ENCODE data around the gene CADM2.

Gene CADM2

GRCh38 chr3:84961011-84961410 is 2.2 kb downstream of the CADM2 start:
- Histone ChIP-seq H3K9ac (ENCODE audit: insufficient read length) (no peak overlapping the region), H3K27ac (no peak overlapping the region), H3K4me3 (no peak overlapping the region), H3K9me3 (ENCODE audit: low read depth, low read length) (no peaks in the 10 kb centered on the region), H3K36me3 (ENCODE audit: insufficient read depth, low read length) (no peaks in the 10 kb centered on the region)
- no peak for DNase-seq (ENCODE audit: low read depth, low spot score)
- TF ChIP-seq EZH2 (IDR thresholded peaks at IDR 0.05), result no peak
- TF ChIP-seq FOXP2 (optimal IDR thresholded peaks at IDR 0.05; ENCODE audit: control extremely low read depth, extremely low read length, insufficient read depth), result no peak
- TF ChIP-seq POLR2AphosphoS5 (IDR thresholded peaks at IDR 0.05; ENCODE audit: borderline replicate concordance, low read depth, low read length), result no peak

DNA sequence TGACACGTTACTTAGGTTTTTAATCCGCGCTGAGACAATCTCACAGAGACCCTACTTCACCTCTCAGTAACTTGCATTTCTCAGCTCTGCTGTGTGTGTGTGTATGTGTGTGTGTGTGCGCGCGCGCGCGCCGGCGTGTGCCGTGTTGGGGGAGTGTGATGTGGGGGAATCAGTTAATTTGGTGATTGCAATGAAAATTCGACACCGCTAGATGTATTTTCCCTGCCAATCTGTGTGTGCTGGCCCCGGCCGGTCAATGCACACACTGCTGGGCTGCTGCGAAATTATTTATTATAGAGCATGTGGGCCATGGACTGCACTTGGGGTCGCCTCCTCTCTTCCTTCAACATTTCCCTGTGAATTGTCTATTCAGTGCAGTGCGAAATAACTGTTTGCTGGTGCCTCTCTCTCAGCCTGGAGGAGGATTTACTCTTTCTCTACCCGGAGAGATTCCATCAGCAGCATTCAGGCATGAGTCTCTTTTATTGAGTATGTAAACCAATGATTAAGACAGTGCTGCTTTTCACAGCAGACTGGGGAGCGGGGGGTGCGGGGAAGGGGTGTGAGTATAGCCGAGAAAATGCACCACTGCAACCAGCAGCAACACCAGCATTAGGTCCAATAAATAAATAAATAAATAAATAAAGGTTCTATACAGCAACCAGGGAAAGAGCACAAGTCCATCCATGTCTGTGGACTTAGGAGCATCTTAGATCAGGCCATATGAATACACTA is 2.9 kb downstream of the CADM2 start:
- Histone ChIP-seq H3K9ac (ENCODE audit: insufficient read length) (no peak overlapping the region), H3K27ac (no peak overlapping the region), H3K36me3 (ENCODE audit: insufficient read depth, low read length) (no peaks in the 10 kb centered on the region), H3K9me3 (ENCODE audit: low read depth, low read length) (no peaks in the 10 kb centered on the region), H3K4me3 (no peak overlapping the region)
- TF ChIP-seq EZH2 (IDR thresholded peaks at IDR 0.05), result no peak
- no peak for TF ChIP-seq FOXP2 (optimal IDR thresholded peaks at IDR 0.05; ENCODE audit: control extremely low read depth, extremely low read length, insufficient read depth)
- TF ChIP-seq POLR2AphosphoS5 (IDR thresholded peaks at IDR 0.05; ENCODE audit: borderline replicate concordance, low read depth, low read length), result no peak
- DNase-seq (ENCODE audit: low read depth, low spot score), result no peak

GRCh38 chr3:84962415-84962814 is 3.6 kb downstream of the CADM2 start:
- no peaks in the 10 kb centered on the region for H3K36me3 ChIP-seq (ENCODE audit: insufficient read depth, low read length)
- H3K9me3 ChIP-seq (ENCODE audit: low read depth, low read length), result no peaks in the 10 kb centered on the region
- no peak overlapping the region for H3K4me3 ChIP-seq
- no peak for DNase-seq (ENCODE audit: low read depth, low spot score)
- H3K9ac ChIP-seq (ENCODE audit: insufficient read length), result no peak overlapping the region
- no peak overlapping the region for H3K27ac ChIP-seq
- TF ChIP-seq EZH2 (IDR thresholded peaks at IDR 0.05) (no peak), POLR2AphosphoS5 (IDR thresholded peaks at IDR 0.05; ENCODE audit: borderline replicate concordance, low read depth, low read length) (no peak), FOXP2 (optimal IDR thresholded peaks at IDR 0.05; ENCODE audit: control extremely low read depth, extremely low read length, insufficient read depth) (no peak)

DNA sequence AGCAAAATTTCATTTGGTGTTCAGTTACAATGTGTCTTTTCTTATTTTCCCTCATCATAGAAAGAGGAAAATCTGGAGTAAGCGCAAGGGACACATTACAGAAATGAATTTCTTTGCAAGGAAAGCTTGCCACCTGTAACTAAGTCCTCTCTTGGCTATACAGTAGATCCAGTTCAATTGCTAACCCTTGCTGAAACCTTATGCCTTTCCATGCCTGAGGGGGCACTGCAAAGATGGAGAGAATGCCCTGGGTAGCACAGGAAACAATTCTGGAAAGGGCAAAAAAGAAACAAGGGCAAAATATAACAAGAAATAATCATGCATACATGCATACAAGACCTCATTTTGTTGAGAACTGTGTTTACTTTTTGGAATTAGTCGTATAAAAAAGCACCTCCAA is 4.3 kb downstream of the CADM2 start:
- no peak overlapping the region for H3K9ac ChIP-seq (ENCODE audit: insufficient read length)
- TF ChIP-seq POLR2AphosphoS5 (IDR thresholded peaks at IDR 0.05; ENCODE audit: borderline replicate concordance, low read depth, low read length), result no peak
- no peak for TF ChIP-seq EZH2 (IDR thresholded peaks at IDR 0.05)
- TF ChIP-seq FOXP2 (optimal IDR thresholded peaks at IDR 0.05; ENCODE audit: control extremely low read depth, extremely low read length, insufficient read depth), result no peak
- no peaks in the 10 kb centered on the region for H3K36me3 ChIP-seq (ENCODE audit: insufficient read depth, low read length)
- no peak overlapping the region for H3K27ac ChIP-seq
- DNase-seq (ENCODE audit: low read depth, low spot score), result no peak
- no peaks in the 10 kb centered on the region for H3K9me3 ChIP-seq (ENCODE audit: low read depth, low read length)
- no peak overlapping the region for H3K4me3 ChIP-seq

DNA sequence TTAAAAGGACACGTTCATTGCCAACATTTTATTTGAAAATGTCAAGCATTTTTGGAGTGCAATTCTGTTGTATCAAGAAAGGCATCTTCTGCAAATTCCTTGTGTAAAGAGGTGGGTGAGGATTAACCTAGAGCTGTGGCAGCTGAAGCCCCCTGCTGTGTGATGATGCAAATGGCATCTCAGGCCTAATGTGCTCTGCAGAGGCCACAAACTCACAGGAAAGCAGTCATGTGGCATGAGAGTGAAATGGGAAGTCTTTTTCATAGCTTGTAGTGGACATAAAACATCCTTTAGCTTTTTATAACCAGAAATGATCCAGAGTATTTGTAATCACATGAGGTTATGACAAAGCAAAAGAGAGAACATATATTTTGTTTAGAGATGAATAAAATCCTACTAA is 6.4 kb downstream of the CADM2 start:
- Histone ChIP-seq H3K9me3 (ENCODE audit: low read depth, low read length) (no peaks in the 10 kb centered on the region), H3K4me3 (no peak overlapping the region), H3K9ac (ENCODE audit: insufficient read length) (no peak overlapping the region), H3K36me3 (ENCODE audit: insufficient read depth, low read length) (no peaks in the 10 kb centered on the region), H3K27ac (peak overlapping the region; percentile 43; the same call in 1 of the 2 replicates)
- no peak for TF ChIP-seq EZH2 (IDR thresholded peaks at IDR 0.05)
- TF ChIP-seq FOXP2 (optimal IDR thresholded peaks at IDR 0.05; ENCODE audit: control extremely low read depth, extremely low read length, insufficient read depth), result no peak
- no peak for TF ChIP-seq POLR2AphosphoS5 (IDR thresholded peaks at IDR 0.05; ENCODE audit: borderline replicate concordance, low read depth, low read length)
- no peak for DNase-seq (ENCODE audit: low read depth, low spot score)

- peak overlapping the region; percentile 66 for H3K4me3 ChIP-seq
- peak overlapping the region; percentile 57 for H3K9ac ChIP-seq (ENCODE audit: insufficient read length)
- no peaks in the 10 kb centered on the region for H3K36me3 ChIP-seq (ENCODE audit: insufficient read depth, low read length)
- peak; percentile 50 for DNase-seq (ENCODE audit: low read depth, low spot score)
- H3K27ac ChIP-seq, result peak overlapping the region; percentile 81
- H3K9me3 ChIP-seq (ENCODE audit: low read depth, low read length), result no peaks in the 10 kb centered on the region
- no peak for TF ChIP-seq POLR2AphosphoS5 (IDR thresholded peaks at IDR 0.05; ENCODE audit: borderline replicate concordance, low read depth, low read length)
These were observed 9.2 kb downstream of the CADM2 start for GRCh38 chr3:84967767-84968581.

- Histone ChIP-seq H3K9ac (ENCODE audit: insufficient read length) (no peak overlapping the region), H3K27ac (no peak overlapping the region), H3K36me3 (ENCODE audit: insufficient read depth, low read length) (no peaks in the 10 kb centered on the region), H3K4me3 (no peak overlapping the region), H3K9me3 (ENCODE audit: low read depth, low read length) (no peaks in the 10 kb centered on the region)
- no peak for DNase-seq (ENCODE audit: low read depth, low spot score)
- TF ChIP-seq EZH2 (IDR thresholded peaks at IDR 0.05) (no peak), POLR2AphosphoS5 (IDR thresholded peaks at IDR 0.05; ENCODE audit: borderline replicate concordance, low read depth, low read length) (no peak), FOXP2 (optimal IDR thresholded peaks at IDR 0.05; ENCODE audit: control extremely low read depth, extremely low read length, insufficient read depth) (no peak)
These were observed 10.0 kb downstream of the CADM2 start for GRCh38 chr3:84968701-84969235.

- TF ChIP-seq POLR2AphosphoS5 (IDR thresholded peaks at IDR 0.05; ENCODE audit: borderline replicate concordance, low read depth, low read length) (no peak), FOXP2 (optimal IDR thresholded peaks at IDR 0.05; ENCODE audit: control extremely low read depth, extremely low read length, insufficient read depth) (no peak), EZH2 (IDR thresholded peaks at IDR 0.05) (no peak)
- no peak overlapping the region for H3K4me3 ChIP-seq
- H3K27ac ChIP-seq, result no peak overlapping the region
- DNase-seq (ENCODE audit: low read depth, low spot score), result no peak
- no peak overlapping the region for H3K9ac ChIP-seq (ENCODE audit: insufficient read length)
- no peaks in the 10 kb centered on the region for H3K9me3 ChIP-seq (ENCODE audit: low read depth, low read length)
- no peaks in the 10 kb centered on the region for H3K36me3 ChIP-seq (ENCODE audit: insufficient read depth, low read length)
These were observed 15.6 kb downstream of the CADM2 start for GRCh38 chr3:84974347-84974746.

Data from SK-N-MC (cell line).